Measurements from ENCODE around the gene NAXD.

NAXD gene

DNA sequence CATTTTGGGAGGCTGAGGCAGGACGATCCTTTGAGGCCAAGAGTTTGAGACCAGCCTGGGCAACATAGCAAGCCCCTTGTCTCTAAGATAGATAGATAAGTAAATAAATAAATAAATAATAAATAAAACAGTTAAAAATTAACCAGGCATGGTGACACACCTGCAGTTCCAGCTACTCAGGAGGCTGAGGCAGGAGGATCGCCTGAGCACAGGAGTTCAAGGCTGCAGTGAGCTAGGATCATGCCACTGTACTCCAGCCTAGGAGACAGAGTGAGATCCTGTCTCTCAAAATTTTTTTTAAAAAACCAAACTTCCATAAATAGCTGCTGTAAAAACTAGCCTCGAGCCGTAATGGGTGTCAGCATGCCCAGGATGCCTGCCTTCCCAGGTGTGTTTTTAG, 14.4 kb upstream of the NAXD start:
- no peak for TF ChIP-seq CTCF (IDR thresholded peaks at IDR 0.05)

GRCh38 chr13:110605132-110605531, 10.2 kb upstream of the NAXD start:
- no peak for TF ChIP-seq CTCF (IDR thresholded peaks at IDR 0.05)

DNA sequence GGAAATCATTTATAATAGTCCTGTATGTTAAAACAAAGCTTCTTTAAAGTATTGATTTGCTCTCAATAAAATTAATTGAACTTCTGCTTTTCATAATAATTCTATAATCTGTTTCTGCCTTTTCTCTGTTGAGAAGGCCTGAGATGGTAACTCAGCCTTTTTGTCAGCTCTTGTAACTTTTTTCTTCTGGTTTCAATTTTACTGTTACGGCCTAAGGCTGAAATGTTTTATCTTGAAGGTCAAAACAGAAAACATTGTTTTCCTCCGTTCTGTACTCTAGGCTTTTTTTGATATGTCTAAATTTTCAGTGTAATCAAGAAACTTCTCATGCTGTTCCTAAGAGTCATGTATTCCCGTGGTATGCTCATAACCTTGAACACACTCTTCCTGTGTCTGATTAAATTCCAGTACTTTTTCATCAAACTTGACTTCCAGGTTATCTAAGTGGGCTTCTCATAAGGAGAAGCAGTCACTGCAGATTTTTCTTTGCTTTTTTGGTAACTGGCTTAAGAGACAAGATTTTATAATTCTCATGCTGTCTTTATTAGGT, 7.6 kb upstream of the NAXD start:
- TF ChIP-seq CTCF (IDR thresholded peaks at IDR 0.05): no peak

- no peak for TF ChIP-seq CTCF (IDR thresholded peaks at IDR 0.05)
Measured at GRCh38 chr13:110610955-110611595, 4.3 kb upstream of the NAXD start.

- TF ChIP-seq CTCF (IDR thresholded peaks at IDR 0.05): no peak
Measured at GRCh38 chr13:110615005-110615321, 382 bp upstream of the NAXD start.

DNA sequence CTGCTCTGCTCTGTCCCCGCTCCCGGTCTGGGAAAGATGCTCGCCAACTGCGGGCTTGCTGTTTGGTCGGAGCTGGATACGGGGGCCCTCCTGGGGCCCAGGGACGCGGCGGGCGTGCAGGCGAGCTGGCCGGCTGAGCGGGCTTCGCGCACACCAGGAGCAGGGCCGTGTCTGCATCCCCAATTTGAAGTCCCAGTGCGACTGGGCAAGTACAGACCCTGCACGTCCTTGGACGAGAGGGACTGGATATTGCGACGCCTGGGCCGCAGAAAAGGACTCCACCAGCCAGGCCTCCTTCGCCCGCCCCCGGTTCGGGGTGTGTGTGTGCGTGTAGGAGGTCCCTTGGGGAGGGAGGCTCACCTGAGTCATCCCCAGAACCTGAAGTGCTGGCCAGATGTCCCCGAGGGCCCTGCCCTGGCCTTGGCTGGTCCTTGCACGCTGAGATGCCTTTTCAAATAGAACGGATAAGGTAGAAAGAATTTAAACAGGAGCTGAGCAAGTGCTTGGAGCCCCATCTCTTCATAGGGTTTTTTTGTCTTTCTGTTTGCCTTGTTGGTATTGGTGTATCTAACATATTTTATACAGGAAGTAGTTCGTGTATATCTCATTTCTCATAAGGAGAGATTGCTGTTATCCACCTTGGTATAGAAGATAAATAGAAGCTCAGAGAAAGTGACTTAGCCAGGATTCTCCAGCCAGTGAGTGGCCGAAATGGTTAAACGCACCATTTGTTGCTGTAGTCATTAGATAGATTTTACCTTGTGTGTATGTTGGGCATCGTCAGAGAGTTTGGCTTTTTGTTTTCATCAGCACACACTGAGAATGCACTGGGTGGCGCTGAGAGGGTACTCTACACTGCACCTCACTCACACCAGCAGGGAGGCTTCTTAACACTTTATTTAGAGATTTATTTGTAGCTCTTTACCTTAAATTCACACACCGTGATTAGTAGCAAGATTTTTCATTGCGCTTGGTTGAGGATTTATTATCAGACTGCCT, 1.1 kb downstream of the NAXD start:
- no peak; the same call in 1 of the 2 replicates for TF ChIP-seq CTCF (IDR thresholded peaks at IDR 0.05)

DNA sequence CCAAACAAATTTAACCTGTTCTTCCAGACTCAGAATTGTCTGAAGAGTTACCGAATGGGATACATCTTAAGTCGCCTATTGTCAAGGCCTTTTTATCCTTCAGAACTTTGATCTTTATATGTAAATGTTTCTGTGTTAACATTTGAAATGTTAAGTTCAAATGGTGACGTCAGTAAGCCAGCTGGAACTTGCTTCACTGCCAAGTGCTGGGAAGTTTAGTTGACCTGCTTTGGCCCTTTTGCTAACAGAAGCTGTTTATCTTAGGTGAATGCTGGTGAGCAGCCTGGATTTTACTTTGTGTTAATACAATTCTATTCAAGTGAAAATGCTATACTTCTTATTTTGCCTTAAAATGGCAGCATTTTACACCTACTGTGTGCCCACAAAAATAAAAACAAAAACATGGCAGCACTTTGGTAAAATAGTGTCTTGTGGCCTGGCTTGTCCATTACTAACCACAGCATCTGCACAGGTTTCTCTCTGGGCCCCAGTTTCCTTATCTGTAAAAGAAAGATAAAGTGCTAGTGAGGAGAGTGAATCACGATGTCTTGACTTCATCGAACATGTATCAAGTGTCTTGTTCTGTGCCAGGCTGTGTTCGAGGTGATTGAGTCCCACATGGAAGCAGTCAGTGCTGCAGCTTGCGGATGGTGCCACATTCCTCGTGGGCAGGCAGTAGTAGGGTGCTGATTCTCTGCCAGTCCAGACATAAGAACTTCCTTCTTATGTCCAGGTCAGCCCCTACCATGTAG, 2.2 kb downstream of the NAXD start:
- TF ChIP-seq CTCF (IDR thresholded peaks at IDR 0.05): no peak
